Measurements from ENCODE around the gene SMC6. TPM values are rescaled to one million over a fixed set of nuclear protein-coding genes. Genes with fewer than 3 reads are reported as not detected.

The SMC6 gene
- total and polyA plus RNA-seq, 2 experiments from 2014 or later, result 53.4 to 59.8 TPM

DNA sequence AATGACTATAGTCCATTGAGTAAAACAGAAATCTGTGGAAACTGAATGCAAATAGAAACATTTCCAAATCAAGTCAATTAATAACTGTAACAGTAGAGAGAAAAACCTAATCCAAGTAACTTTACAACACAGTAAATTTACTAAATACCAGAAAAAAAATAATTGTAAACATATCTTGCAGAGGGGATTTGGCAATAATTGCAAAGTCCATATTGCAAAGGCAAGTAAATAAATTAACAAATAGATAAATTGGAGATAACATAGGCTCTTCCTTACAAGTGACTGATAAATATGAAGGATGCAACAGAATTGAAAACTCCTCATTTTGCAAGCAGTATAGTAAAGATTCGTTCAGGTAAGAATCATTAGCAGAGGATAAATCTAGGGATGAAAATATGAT lies 65.0 kb downstream of the SMC6 start:
- no peaks in the 10 kb centered on the region for H3K79me2 ChIP-seq (replicated peaks; ENCODE audit: insufficient read depth)
- no peaks in the 10 kb centered on the region for H3K4me1 Mint-ChIP-seq
- no peaks in the 10 kb centered on the region for H3K27me3 ChIP-seq (ENCODE audit: insufficient read depth)
- no peak overlapping the region for H3K27ac ChIP-seq (ENCODE audit: low read depth)
- ATAC-seq, result no peak
- 0 out of 2 replicates have a peak, but pooled peaks cover 10% of the 10 kb centered on the region for H3K36me3 ChIP-seq (ENCODE audit: insufficient read depth)
- H3K27ac Mint-ChIP-seq, result no peak overlapping the region
- H4K20me1 ChIP-seq (replicated peaks; ENCODE audit: insufficient read depth), result 0 out of 2 replicates have a peak, but pooled peaks cover 5% of the 10 kb centered on the region
- peaks cover 6% of the 10 kb centered on the region; the same call in 1 of the 3 replicates for H3K9me3 Mint-ChIP-seq
- H2AFZ ChIP-seq, result no peak overlapping the region
- no peak for TF ChIP-seq ZNF331 (CRISPR knock-in tag; IDR thresholded peaks at IDR 0.05; ENCODE audit: low read depth)
- TF ChIP-seq EZH2 (IDR thresholded peaks at IDR 0.05; ENCODE audit: low read depth, unreplicated experiment), result no peak
- TF ChIP-seq, protein P1, sequence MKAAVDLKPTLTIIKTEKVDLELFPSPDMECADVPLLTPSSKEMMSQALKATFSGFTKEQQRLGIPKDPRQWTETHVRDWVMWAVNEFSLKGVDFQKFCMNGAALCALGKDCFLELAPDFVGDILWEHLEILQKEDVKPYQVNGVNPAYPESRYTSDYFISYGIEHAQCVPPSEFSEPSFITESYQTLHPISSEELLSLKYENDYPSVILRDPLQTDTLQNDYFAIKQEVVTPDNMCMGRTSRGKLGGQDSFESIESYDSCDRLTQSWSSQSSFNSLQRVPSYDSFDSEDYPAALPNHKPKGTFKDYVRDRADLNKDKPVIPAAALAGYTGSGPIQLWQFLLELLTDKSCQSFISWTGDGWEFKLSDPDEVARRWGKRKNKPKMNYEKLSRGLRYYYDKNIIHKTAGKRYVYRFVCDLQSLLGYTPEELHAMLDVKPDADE (IDR thresholded peaks at IDR 0.05), result no peak
- TF ChIP-seq JUNB (IDR thresholded peaks at IDR 0.05; ENCODE audit: unreplicated experiment), result no peak
- no peak for TF ChIP-seq POLR2AphosphoS5 (IDR thresholded peaks at IDR 0.05; ENCODE audit: low read depth)
- no peak for TF ChIP-seq EZH2phosphoT487 (IDR thresholded peaks at IDR 0.05; ENCODE audit: unreplicated experiment)
- no peak for TF ChIP-seq NANOG (IDR thresholded peaks at IDR 0.05; ENCODE audit: borderline replicate concordance)
- TF ChIP-seq, protein P2, sequence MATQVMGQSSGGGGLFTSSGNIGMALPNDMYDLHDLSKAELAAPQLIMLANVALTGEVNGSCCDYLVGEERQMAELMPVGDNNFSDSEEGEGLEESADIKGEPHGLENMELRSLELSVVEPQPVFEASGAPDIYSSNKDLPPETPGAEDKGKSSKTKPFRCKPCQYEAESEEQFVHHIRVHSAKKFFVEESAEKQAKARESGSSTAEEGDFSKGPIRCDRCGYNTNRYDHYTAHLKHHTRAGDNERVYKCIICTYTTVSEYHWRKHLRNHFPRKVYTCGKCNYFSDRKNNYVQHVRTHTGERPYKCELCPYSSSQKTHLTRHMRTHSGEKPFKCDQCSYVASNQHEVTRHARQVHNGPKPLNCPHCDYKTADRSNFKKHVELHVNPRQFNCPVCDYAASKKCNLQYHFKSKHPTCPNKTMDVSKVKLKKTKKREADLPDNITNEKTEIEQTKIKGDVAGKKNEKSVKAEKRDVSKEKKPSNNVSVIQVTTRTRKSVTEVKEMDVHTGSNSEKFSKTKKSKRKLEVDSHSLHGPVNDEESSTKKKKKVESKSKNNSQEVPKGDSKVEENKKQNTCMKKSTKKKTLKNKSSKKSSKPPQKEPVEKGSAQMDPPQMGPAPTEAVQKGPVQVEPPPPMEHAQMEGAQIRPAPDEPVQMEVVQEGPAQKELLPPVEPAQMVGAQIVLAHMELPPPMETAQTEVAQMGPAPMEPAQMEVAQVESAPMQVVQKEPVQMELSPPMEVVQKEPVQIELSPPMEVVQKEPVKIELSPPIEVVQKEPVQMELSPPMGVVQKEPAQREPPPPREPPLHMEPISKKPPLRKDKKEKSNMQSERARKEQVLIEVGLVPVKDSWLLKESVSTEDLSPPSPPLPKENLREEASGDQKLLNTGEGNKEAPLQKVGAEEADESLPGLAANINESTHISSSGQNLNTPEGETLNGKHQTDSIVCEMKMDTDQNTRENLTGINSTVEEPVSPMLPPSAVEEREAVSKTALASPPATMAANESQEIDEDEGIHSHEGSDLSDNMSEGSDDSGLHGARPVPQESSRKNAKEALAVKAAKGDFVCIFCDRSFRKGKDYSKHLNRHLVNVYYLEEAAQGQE (IDR thresholded peaks at IDR 0.05; ENCODE audit: unreplicated experiment), result no peak
- TF ChIP-seq, protein P3, sequence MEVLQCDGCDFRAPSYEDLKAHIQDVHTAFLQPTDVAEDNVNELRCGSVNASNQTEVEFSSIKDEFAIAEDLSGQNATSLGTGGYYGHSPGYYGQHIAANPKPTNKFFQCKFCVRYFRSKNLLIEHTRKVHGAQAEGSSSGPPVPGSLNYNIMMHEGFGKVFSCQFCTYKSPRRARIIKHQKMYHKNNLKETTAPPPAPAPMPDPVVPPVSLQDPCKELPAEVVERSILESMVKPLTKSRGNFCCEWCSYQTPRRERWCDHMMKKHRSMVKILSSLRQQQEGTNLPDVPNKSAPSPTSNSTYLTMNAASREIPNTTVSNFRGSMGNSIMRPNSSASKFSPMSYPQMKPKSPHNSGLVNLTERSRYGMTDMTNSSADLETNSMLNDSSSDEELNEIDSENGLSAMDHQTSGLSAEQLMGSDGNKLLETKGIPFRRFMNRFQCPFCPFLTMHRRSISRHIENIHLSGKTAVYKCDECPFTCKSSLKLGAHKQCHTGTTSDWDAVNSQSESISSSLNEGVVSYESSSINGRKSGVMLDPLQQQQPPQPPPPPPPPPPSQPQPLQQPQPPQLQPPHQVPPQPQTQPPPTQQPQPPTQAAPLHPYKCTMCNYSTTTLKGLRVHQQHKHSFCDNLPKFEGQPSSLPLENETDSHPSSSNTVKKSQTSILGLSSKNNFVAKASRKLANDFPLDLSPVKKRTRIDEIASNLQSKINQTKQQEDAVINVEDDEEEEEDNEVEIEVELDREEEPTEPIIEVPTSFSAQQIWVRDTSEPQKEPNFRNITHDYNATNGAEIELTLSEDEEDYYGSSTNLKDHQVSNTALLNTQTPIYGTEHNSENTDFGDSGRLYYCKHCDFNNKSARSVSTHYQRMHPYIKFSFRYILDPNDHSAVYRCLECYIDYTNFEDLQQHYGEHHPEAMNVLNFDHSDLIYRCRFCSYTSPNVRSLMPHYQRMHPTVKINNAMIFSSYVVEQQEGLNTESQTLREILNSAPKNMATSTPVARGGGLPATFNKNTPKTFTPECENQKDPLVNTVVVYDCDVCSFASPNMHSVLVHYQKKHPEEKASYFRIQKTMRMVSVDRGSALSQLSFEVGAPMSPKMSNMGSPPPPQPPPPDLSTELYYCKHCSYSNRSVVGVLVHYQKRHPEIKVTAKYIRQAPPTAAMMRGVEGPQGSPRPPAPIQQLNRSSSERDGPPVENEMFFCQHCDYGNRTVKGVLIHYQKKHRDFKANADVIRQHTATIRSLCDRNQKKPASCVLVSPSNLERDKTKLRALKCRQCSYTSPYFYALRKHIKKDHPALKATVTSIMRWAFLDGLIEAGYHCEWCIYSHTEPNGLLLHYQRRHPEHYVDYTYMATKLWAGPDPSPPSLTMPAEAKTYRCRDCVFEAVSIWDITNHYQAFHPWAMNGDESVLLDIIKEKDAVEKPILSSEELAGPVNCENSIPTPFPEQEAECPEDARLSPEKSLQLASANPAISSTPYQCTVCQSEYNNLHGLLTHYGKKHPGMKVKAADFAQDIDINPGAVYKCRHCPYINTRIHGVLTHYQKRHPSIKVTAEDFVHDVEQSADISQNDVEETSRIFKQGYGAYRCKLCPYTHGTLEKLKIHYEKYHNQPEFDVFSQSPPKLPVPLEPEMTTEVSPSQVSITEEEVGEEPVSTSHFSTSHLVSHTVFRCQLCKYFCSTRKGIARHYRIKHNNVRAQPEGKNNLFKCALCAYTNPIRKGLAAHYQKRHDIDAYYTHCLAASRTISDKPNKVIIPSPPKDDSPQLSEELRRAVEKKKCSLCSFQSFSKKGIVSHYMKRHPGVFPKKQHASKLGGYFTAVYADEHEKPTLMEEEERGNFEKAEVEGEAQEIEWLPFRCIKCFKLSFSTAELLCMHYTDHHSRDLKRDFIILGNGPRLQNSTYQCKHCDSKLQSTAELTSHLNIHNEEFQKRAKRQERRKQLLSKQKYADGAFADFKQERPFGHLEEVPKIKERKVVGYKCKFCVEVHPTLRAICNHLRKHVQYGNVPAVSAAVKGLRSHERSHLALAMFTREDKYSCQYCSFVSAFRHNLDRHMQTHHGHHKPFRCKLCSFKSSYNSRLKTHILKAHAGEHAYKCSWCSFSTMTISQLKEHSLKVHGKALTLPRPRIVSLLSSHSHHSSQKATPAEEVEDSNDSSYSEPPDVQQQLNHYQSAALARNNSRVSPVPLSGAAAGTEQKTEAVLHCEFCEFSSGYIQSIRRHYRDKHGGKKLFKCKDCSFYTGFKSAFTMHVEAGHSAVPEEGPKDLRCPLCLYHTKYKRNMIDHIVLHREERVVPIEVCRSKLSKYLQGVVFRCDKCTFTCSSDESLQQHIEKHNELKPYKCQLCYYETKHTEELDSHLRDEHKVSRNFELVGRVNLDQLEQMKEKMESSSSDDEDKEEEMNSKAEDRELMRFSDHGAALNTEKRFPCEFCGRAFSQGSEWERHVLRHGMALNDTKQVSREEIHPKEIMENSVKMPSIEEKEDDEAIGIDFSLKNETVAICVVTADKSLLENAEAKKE (CRISPR knock-in tag; IDR thresholded peaks at IDR 0.05), result no peak
- peaks cover 75% of the 10 kb centered on the region for H3K36me3 Mint-ChIP-seq (ENCODE audit: low read depth)
- no peaks in the 10 kb centered on the region for H3K27me3 Mint-ChIP-seq (ENCODE audit: insufficient read depth, low read depth, poor library complexity)
- H3K4me3 Mint-ChIP-seq, result no peak overlapping the region
- H3K4me3 ChIP-seq, result no peak overlapping the region
- no peak overlapping the region for H3K4me2 ChIP-seq
- no peak for DNase-seq (ENCODE audit: low spot score)
- H3F3A ChIP-seq (replicated peaks; ENCODE audit: low read depth), result no peaks in the 10 kb centered on the region
- H3K4me1 ChIP-seq (ENCODE audit: insufficient read depth), result no peaks in the 10 kb centered on the region
- H3K9me2 ChIP-seq (ENCODE audit: insufficient read depth), result no peaks in the 10 kb centered on the region
